NT2/D1 (cell line): ENCODE data around the gene ACOX2.

Experiments
- DNase-seq: peaks from one replicate; pipeline ENCODE4 v3.0.0-alpha.2; 2011; ENCODE audit warnings: low read depth, low spot score
- H3K27me3 ChIP-seq: 2 replicates; pipeline ENCODE4 v1.6.0; 2011; ENCODE audit warnings: mild to moderate bottlenecking; ENCODE audit not compliant: insufficient read length, insufficient read depth
- H3K36me3 ChIP-seq: 2 replicates; pipeline ENCODE4 v1.6.1; 2011; ENCODE audit warnings: mild to moderate bottlenecking, low read length, mixed read lengths; ENCODE audit not compliant: insufficient read depth, insufficient read length
- H3K4me1 ChIP-seq: 2 replicates; pipeline ENCODE4 v1.5.1; 2011; ENCODE audit not compliant: insufficient read depth, insufficient read length
- H3K4me3 ChIP-seq: 2 replicates; pipeline ENCODE4 v1.5.1; 2011; ENCODE audit warnings: low read depth; ENCODE audit not compliant: insufficient read length
- H3K9ac ChIP-seq: 2 replicates; pipeline ENCODE4 v1.6.0; 2011; ENCODE audit warnings: low read depth; ENCODE audit not compliant: insufficient read length
- H3K9me3 ChIP-seq: 2 replicates; pipeline ENCODE4 v1.5.1; 2011; ENCODE audit warnings: mild to moderate bottlenecking, low read length; ENCODE audit not compliant: insufficient read depth
- SUZ12 ChIP-seq: IDR thresholded peaks from 2 replicates; pipeline ENCODE4 v1.6.1; 2011; ENCODE audit not compliant: insufficient read length, insufficient read depth; ENCODE audit errors: extremely low read depth
- YY1 ChIP-seq: IDR thresholded peaks from 2 replicates; pipeline ENCODE4 v1.6.1; 2011; ENCODE audit not compliant: insufficient read length, insufficient read depth
- ZNF274 ChIP-seq: IDR thresholded peaks from 2 replicates; pipeline ENCODE4 v1.6.1; 2011; ENCODE audit warnings: mild to moderate bottlenecking, low read depth, low read length

Gene ACOX2

DNA sequence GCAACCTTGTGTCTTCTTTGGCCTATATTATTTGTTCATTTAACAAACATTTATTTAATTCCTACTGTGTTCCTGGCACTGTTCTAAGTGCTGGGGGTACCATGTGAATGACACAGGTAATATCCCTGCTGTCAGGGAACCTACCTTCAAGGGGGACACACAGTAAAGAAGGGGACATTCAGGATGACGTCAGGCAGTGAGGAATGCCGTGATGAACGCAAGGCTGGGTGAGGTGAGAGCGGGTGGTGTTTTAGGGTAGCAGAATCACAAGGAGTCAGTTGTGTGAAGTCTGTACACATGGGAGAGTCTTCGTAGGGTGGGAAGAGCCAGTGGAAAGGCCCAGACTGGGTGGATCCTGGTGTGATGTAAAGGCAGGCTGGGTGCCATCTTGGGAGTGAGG is 41.9 kb upstream of the ACOX2 start:
- DNase-seq, result no peak
- no peak overlapping the region for H3K9ac ChIP-seq
- H3K27me3 ChIP-seq, result peaks cover 5% of the 10 kb centered on the region
- no peak for TF ChIP-seq SUZ12
- no peak for TF ChIP-seq ZNF274
- TF ChIP-seq YY1, result no peak
- H3K4me3 ChIP-seq, result no peak overlapping the region
- H3K9me3 ChIP-seq, result no peaks in the 10 kb centered on the region
- no peaks in the 10 kb centered on the region for H3K36me3 ChIP-seq
- H3K4me1 ChIP-seq, result peaks cover 10% of the 10 kb centered on the region

DNA sequence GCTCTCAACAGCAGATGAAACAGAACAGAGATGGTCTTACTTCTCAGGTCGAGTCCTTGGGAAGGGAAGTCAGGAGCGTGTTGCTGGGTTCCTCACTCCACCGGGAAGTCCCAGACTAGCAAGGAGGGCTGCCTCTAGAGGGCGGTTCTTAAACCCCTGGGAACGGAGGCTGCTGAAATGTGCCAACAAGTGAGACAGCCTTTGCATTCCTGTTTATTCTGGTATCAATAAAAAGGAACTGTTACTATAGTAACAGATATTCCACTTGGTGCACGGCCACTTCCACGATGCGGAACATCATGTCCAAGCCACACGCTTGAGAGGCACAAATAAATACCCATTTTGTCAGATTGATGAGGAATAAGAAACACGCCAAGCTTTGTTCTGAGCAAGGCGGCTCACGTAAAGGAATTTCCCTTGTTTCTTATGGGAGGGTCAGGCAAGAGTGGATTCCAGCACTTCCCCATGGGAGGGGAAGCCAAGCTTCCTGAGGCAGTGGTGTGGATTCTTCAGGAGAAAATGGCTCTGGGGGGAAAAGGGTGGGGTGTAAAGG is 40.4 kb upstream of the ACOX2 start, which contains the start of gene FAM107A:
Gene FAM107A, minus strand, starts transcription at position 123 of the 553 bp plus-strand sequence. CDS start 7,531 bp downstream, outside the sequence.
- Histone ChIP-seq H3K9ac (no peak within 1 kb of the TSS), H3K36me3 (no peaks in the 10 kb centered on the region), H3K9me3 (no peaks in the 10 kb centered on the region), H3K4me1 (peaks cover 15% of the 10 kb centered on the region), H3K4me3 (no peak within 1 kb of the TSS), H3K27me3 (peaks cover under 1% of the 10 kb centered on the region)
- DNase-seq, result no peak
- TF ChIP-seq SUZ12, result no peak
- TF ChIP-seq YY1, result no peak
- TF ChIP-seq ZNF274, result no peak

DNA sequence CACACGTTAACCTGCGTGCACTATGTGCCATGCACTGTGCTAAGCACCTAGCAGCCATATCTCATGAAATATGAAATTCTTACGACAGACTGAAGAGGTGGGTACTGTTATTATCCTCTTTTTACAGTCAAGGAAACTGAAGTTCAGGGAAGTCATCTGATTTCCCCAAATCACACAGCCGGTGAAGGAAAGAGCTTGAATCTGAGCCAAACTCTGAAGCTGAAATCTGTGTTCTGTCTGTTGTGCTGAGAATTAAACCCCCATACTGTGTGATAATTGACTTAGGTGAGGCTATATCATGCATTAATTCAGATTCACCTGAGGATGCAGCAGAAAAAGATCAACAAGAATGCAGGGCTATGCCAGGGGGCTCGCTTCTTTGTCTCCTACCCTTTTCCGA is 39.7 kb upstream of the ACOX2 start:
- no peaks in the 10 kb centered on the region for H3K27me3 ChIP-seq
- H3K9ac ChIP-seq, result no peak overlapping the region
- peaks cover 6% of the 10 kb centered on the region; the same call in 1 of the 2 replicates for H3K9me3 ChIP-seq
- no peak overlapping the region for H3K4me3 ChIP-seq
- H3K36me3 ChIP-seq, result no peaks in the 10 kb centered on the region
- peaks cover 15% of the 10 kb centered on the region for H3K4me1 ChIP-seq
- DNase-seq, result no peak
- no peak for TF ChIP-seq SUZ12
- no peak for TF ChIP-seq YY1
- no peak for TF ChIP-seq ZNF274

DNA sequence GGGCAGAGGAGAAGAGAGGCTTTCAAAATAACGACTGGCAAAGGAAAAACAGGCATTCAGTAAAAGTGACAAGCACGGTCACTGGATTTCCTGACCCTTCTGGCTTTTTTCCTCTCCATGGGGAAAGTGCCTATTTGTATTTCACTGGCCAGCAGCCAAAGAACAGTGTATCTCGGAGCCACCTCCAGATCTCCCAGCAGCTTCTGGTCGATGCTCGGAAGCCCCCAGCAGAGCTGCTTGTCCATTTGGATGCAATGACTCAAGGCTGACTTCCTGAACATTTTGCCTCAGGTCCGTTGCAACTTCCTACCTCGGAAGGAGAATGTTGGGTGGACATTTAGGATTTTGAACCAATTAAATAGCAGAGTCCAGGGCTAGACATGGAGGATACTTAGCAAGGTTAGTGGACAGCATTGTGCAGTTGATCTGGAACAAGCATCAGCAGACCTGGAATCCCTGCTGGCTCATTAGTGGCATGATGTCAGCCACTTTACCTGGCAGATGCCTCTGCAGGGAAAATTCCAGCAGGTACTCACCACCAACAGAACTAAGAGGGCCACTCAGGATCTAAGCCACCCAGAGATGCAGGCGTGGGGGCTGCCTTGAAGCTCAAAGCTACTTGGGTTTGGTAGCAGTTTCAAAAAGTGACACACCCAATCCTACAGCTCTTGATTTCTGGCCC is 39.1 kb upstream of the ACOX2 start:
- no peak for TF ChIP-seq SUZ12
- no peak for TF ChIP-seq YY1
- TF ChIP-seq ZNF274, result no peak
- Histone ChIP-seq H3K4me3 (no peak overlapping the region), H3K27me3 (no peaks in the 10 kb centered on the region), H3K36me3 (no peaks in the 10 kb centered on the region), H3K4me1 (peaks cover 13% of the 10 kb centered on the region), H3K9me3 (peaks cover 10% of the 10 kb centered on the region), H3K9ac (no peak overlapping the region)
- DNase-seq, result no peak

DNA sequence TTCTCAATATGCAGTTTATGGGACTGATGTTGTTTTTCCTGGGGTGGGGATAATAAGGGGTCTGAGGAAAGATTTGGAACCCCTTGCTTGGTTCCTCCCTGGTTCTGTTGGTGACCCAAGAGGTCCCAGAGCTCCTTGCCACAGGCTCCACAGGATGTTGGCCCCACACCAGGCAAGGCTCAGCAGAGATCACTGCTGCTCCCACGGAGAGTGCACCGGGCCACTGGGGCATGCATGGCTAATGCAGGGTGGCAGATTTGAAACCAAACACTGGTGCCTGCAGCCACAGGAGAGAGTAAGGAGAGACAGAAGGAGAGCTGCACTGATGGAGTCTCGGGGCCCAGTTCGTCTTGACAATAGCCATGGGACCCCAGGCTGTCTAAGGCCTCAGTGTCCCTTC is 37.7 kb upstream of the ACOX2 start:
- no peak for TF ChIP-seq ZNF274
- TF ChIP-seq YY1, result no peak
- no peak for TF ChIP-seq SUZ12
- Histone ChIP-seq H3K9me3 (peaks cover 10% of the 10 kb centered on the region), H3K4me1 (peaks cover 12% of the 10 kb centered on the region), H3K36me3 (no peaks in the 10 kb centered on the region), H3K4me3 (no peak overlapping the region), H3K9ac (no peak overlapping the region), H3K27me3 (no peaks in the 10 kb centered on the region)
- DNase-seq, result no peak

DNA sequence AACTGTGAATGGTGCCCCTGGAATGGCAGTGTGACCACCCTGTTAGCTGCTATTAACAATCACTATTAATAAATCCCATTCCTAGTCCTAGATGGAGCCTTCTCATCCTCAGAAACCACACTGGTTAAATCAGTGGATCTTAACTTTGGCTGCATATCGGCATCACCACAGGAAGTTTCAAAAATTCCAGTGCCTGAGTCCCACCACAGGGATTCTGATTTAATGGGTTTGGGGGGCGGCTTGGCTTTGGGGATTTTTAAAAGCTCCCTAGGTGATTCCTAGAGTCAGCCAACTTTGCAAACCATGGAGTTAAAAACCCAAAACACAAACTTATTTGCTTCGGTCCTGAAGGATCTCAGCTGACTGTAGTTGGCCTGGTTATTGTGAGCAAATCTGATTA is 37.1 kb upstream of the ACOX2 start:
- TF ChIP-seq YY1 (no peak), ZNF274 (no peak), SUZ12 (no peak)
- H3K4me3 ChIP-seq, result no peak overlapping the region
- H3K27me3 ChIP-seq, result no peaks in the 10 kb centered on the region
- peaks cover 10% of the 10 kb centered on the region for H3K9me3 ChIP-seq
- no peak for DNase-seq
- peaks cover 12% of the 10 kb centered on the region for H3K4me1 ChIP-seq
- no peaks in the 10 kb centered on the region for H3K36me3 ChIP-seq
- H3K9ac ChIP-seq, result no peak overlapping the region

DNA sequence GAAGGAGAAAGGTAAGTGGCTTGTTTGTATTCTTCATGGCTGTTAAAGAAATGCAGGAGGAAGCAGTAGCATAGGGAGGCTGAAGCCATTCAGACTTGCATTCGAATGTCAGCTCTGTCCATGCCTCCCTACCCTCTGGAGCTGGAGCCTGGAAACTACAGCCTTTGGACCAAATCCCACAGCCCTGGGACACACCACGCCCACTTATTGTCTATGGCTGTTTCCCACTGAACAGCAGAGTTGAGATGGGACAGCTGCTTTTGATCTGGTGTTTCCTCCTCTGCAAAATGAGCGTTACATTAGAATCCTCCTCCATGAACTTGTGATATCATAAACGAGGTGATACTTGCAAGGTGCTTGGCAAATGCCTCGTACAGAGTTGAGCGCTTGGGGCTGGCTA is 36.6 kb upstream of the ACOX2 start:
- Histone ChIP-seq H3K4me1 (peaks cover 12% of the 10 kb centered on the region), H3K9ac (no peak overlapping the region), H3K4me3 (no peak overlapping the region), H3K9me3 (peaks cover 10% of the 10 kb centered on the region), H3K36me3 (no peaks in the 10 kb centered on the region), H3K27me3 (no peaks in the 10 kb centered on the region)
- no peak for DNase-seq
- TF ChIP-seq SUZ12 (no peak), ZNF274 (no peak), YY1 (no peak)
